HG02571 (cell line): ENCODE results near the gene JAK2.
"Not testable (repeated sequence)": the region's sequence is repeated elsewhere in the genome, so short reads cannot be mapped to it uniquely, and the experiment has no call there.

Experiments used
- ATAC-seq: cut with Tn5 transposase; IDR thresholded peaks from one replicate; pipeline ENCODE4 v1.9.1; 2021; ENCODE audit warnings: mild to moderate bottlenecking, moderate library complexity; ENCODE audit not compliant: unreplicated experiment

The JAK2 gene

GRCh38 chr9:4984621-4985385, at the start of gene JAK2:
JAK2 (plus strand) TSS chr9:4985272; CDS start chr9:5021988, 36,716 bp downstream.
- peak; percentile 74 for ATAC-seq

- ATAC-seq = no peak
Measured at GRCh38 chr9:4936277-4936676, 48.8 kb upstream of the JAK2 start.

- peak; percentile 50 for ATAC-seq
Measured at GRCh38 chr9:4936823-4937222, 48.2 kb upstream of the JAK2 start.

GRCh38 chr9:4937446-4937845, 47.6 kb upstream of the JAK2 start:
- no peak for ATAC-seq

- ATAC-seq = no peak
Measured at GRCh38 chr9:4938496-4938895, 46.6 kb upstream of the JAK2 start.

GRCh38 chr9:4939118-4939561, 45.9 kb upstream of the JAK2 start:
- ATAC-seq = peak; percentile 77

- not testable (repeated sequence) for ATAC-seq
Measured at GRCh38 chr9:4942042-4942691, 42.9 kb upstream of the JAK2 start.

- no peak for ATAC-seq
Measured at GRCh38 chr9:4943346-4943745, 41.7 kb upstream of the JAK2 start.

GRCh38 chr9:4944431-4945211, 40.5 kb upstream of the JAK2 start:
- ATAC-seq = not testable (repeated sequence)

GRCh38 chr9:4946937-4947336, 38.1 kb upstream of the JAK2 start:
- no peak for ATAC-seq

- ATAC-seq = no peak
Measured at GRCh38 chr9:4955836-4956235, 29.2 kb upstream of the JAK2 start.

GRCh38 chr9:4959031-4959430, 26.0 kb upstream of the JAK2 start:
- ATAC-seq = no peak

- no peak for ATAC-seq
Measured at GRCh38 chr9:4962085-4962484, 23.0 kb upstream of the JAK2 start.

GRCh38 chr9:4964540-4964939, 20.5 kb upstream of the JAK2 start:
- no peak for ATAC-seq

GRCh38 chr9:4965174-4965821, 19.8 kb upstream of the JAK2 start:
- ATAC-seq = no peak

GRCh38 chr9:4967523-4967922, 17.5 kb upstream of the JAK2 start:
- ATAC-seq = no peak

- no peak for ATAC-seq
Measured at GRCh38 chr9:4969130-4969529, 15.9 kb upstream of the JAK2 start.

- peak; percentile 86 for ATAC-seq
Measured at GRCh38 chr9:4970970-4971641, 14.0 kb upstream of the JAK2 start.

- ATAC-seq = no peak
Measured at GRCh38 chr9:4973246-4973645, 11.8 kb upstream of the JAK2 start.

- no peak for ATAC-seq
Measured at GRCh38 chr9:4973902-4974301, 11.2 kb upstream of the JAK2 start.

- no peak for ATAC-seq
Measured at GRCh38 chr9:4979239-4979638, 5.8 kb upstream of the JAK2 start.
